Progenitor cell of endocrine pancreas (in vitro differentiated cells): ENCODE measurements around the gene FTSJ1. TPM values are rescaled to one million over a fixed set of nuclear protein-coding genes. Genes with fewer than 3 reads are reported as not detected.

Source experiments
- DNase-seq: peaks from one replicate; pipeline ENCODE4 v3.0.0; 2021; ENCODE audit warnings: low spot score; ENCODE audit not compliant: unreplicated experiment
- H3K27ac Mint-ChIP-seq: 2 replicates; pipeline ENCODE4 v1.8.0; 2021; ENCODE audit warnings: mild to moderate bottlenecking, moderate library complexity, mixed read lengths
- H3K27me3 Mint-ChIP-seq: 2 replicates; pipeline ENCODE4 v1.8.0; 2021; ENCODE audit warnings: mixed read lengths
- H3K36me3 Mint-ChIP-seq: 2 replicates; pipeline ENCODE4 v1.8.0; 2022; ENCODE audit warnings: mixed read lengths; ENCODE audit not compliant: insufficient read depth
- H3K4me1 Mint-ChIP-seq: 2 replicates; pipeline ENCODE4 v1.8.0; 2021; ENCODE audit warnings: low read depth, mixed read lengths
- H3K4me3 Mint-ChIP-seq: 2 replicates; pipeline ENCODE4 v1.8.0; 2021; ENCODE audit warnings: low read depth, mild to moderate bottlenecking, moderate library complexity, mixed read lengths
- H3K9me3 Mint-ChIP-seq: 2 replicates; pipeline ENCODE4 v1.8.0; 2021; ENCODE audit warnings: low read depth, mixed read lengths
- CTCF ChIP-seq: fragments of 200-600 bp; sonication (generic); IDR thresholded peaks from one replicate; pipeline ENCODE4 v1.5.0; 2021; ENCODE audit warnings: antibody characterized with exemption, mild to moderate bottlenecking; ENCODE audit not compliant: unreplicated experiment
- total RNA-seq: library from RNA; stranded (reverse); gene quantifications from 2 replicates; pipeline ENCODE4 v1.2.1, GENCODE V29; 2021

FTSJ1 gene
- total RNA-seq, 1 donor from 2014 or later: 40.5 TPM

- H3K36me3 Mint-ChIP-seq: peaks cover 3% of the 10 kb centered on the region
- H3K9me3 Mint-ChIP-seq: peaks cover 3% of the 10 kb centered on the region
- TF ChIP-seq CTCF: no peak
- no peak for DNase-seq
- no peaks in the 10 kb centered on the region for H3K4me1 Mint-ChIP-seq
- no peaks in the 10 kb centered on the region for H3K27me3 Mint-ChIP-seq
- peak overlapping the region; percentile 52 for H3K27ac Mint-ChIP-seq
- no peak overlapping the region for H3K4me3 Mint-ChIP-seq
These were observed 13.9 kb downstream of the FTSJ1 start for GRCh38 chrX:48489892-48490291.

GRCh38 chrX:48490661-48491060, 14.7 kb downstream of the FTSJ1 start:
- Mint-ChIP-seq H3K9me3 (peaks cover 5% of the 10 kb centered on the region), H3K27ac (no peak overlapping the region), H3K4me3 (no peak overlapping the region), H3K36me3 (peaks cover 3% of the 10 kb centered on the region), H3K4me1 (no peaks in the 10 kb centered on the region), H3K27me3 (no peaks in the 10 kb centered on the region)
- DNase-seq: no peak
- no peak for TF ChIP-seq CTCF

GRCh38 chrX:48491809-48492208, 15.8 kb downstream of the FTSJ1 start:
- Mint-ChIP-seq H3K27me3 (no peaks in the 10 kb centered on the region), H3K27ac (no peak overlapping the region), H3K4me1 (no peaks in the 10 kb centered on the region), H3K9me3 (peaks cover 6% of the 10 kb centered on the region), H3K36me3 (peaks cover 3% of the 10 kb centered on the region), H3K4me3 (no peak overlapping the region)
- DNase-seq: no peak
- TF ChIP-seq CTCF: no peak

- H3K4me3 Mint-ChIP-seq: no peak overlapping the region
- no peak for TF ChIP-seq CTCF
- H3K36me3 Mint-ChIP-seq: no peaks in the 10 kb centered on the region
- no peak overlapping the region for H3K27ac Mint-ChIP-seq
- H3K27me3 Mint-ChIP-seq: no peaks in the 10 kb centered on the region
- no peaks in the 10 kb centered on the region for H3K4me1 Mint-ChIP-seq
- DNase-seq: no peak
- peaks cover 6% of the 10 kb centered on the region for H3K9me3 Mint-ChIP-seq
These were observed 16.4 kb downstream of the FTSJ1 start for GRCh38 chrX:48492293-48492910.

- H3K4me1 Mint-ChIP-seq: no peaks in the 10 kb centered on the region
- TF ChIP-seq CTCF: peak; percentile 49
- H3K27me3 Mint-ChIP-seq: no peaks in the 10 kb centered on the region
- no peak overlapping the region for H3K27ac Mint-ChIP-seq
- peaks cover 2% of the 10 kb centered on the region for H3K9me3 Mint-ChIP-seq
- H3K36me3 Mint-ChIP-seq: no peaks in the 10 kb centered on the region
- H3K4me3 Mint-ChIP-seq: no peak overlapping the region
- no peak for DNase-seq
These were observed 17.9 kb downstream of the FTSJ1 start for GRCh38 chrX:48493890-48494364.
